Suprapubic skin (tissue), 4 donors: Measurements from ENCODE around the gene HDLBP. TPM values are rescaled to one million over a fixed set of nuclear protein-coding genes. Genes with fewer than 3 reads are reported as not detected.

Experiments
- DNase-seq, 2 donors: peaks; one replicate each; pipeline ENCODE4 v3.0.0-alpha.2; 2019; ENCODE audit warnings: low spot score in 2 of 2
- H3K27ac ChIP-seq: fragments of 200-600 bp; sonication (generic); one replicate; pipeline ENCODE4 v1.5.1; 2019
- H3K27me3 ChIP-seq: fragments of 200-600 bp; sonication (generic); one replicate; pipeline ENCODE4 v1.5.1; 2019
- H3K36me3 ChIP-seq: fragments of 200-600 bp; sonication (generic); one replicate; pipeline ENCODE4 v1.5.1; 2019
- H3K4me1 ChIP-seq: fragments of 200-600 bp; sonication (generic); one replicate; pipeline ENCODE4 v1.5.1; 2019
- H3K4me3 ChIP-seq: fragments of 200-600 bp; sonication (generic); one replicate; pipeline ENCODE4 v1.5.1; 2019; ENCODE audit warnings: mild to moderate bottlenecking
- H3K9me3 ChIP-seq: fragments of 200-600 bp; sonication (generic); one replicate; pipeline ENCODE4 v1.5.1; 2019
- CTCF ChIP-seq, 2 donors: fragments of 200-600 bp in 1 of 2; fragments of 450-650 bp in 1 of 2; sonication (generic) in 1 of 2; IDR thresholded peaks; one replicate each; pipeline ENCODE4 v1.5.1; 2016 to 2019; ENCODE audit warnings: antibody characterized with exemption in 2 of 2, mild to moderate bottlenecking in 1 of 2, moderate library complexity in 1 of 2
- EP300 ChIP-seq: sonication (generic); formaldehyde crosslinking; IDR thresholded peaks from one replicate; pipeline ENCODE4 v1.6.1; 2017; ENCODE audit warnings: antibody characterized with exemption
- POLR2A ChIP-seq, 2 donors: fragments of 450-650 bp; IDR thresholded peaks; one replicate each; pipeline ENCODE4 v1.6.1; 2017; ENCODE audit warnings: antibody characterized with exemption in 2 of 2, mild to moderate bottlenecking in 2 of 2, moderate library complexity in 2 of 2
- POLR2AphosphoS5 ChIP-seq, 3 donors: sonication (generic); formaldehyde crosslinking; IDR thresholded peaks; one replicate each; pipeline ENCODE4 v1.6.1; 2017; ENCODE audit warnings: antibody characterized with exemption in 3 of 3
- WGBS: methylation state at CpG from one replicate; pipeline ENCODE4 v1.1.5; 2018; 5-methylcytosine and 5-hydroxymethylcytosine counted together
- total RNA-seq, 4 donors: library from RNA; depleted of rRNA; stranded (reverse); fragments of >200 nt; gene quantifications; one replicate each; pipeline ENCODE4 v1.1.0, GENCODE V29; 2016

Gene HDLBP
- total RNA-seq, 4 donors from 2014 or later = 263 to 400 (median 287) TPM

- no peak overlapping the region for H3K4me3 ChIP-seq
- TF ChIP-seq POLR2AphosphoS5 (IDR thresholded peaks at IDR 0.05) (no peak), POLR2A (IDR thresholded peaks at IDR 0.05) (no peak), CTCF (IDR thresholded peaks at IDR 0.05) (no peak), EP300 (no peak)
- H3K27ac ChIP-seq = no peak overlapping the region
- H3K9me3 ChIP-seq = no peaks in the 10 kb centered on the region
- WGBS = no CpG with 5 or more reads among the region's 15 CpGs
- H3K4me1 ChIP-seq = no peaks in the 10 kb centered on the region
- DNase-seq = no peak
- H3K36me3 ChIP-seq = no peaks in the 10 kb centered on the region
- peaks cover 17% of the 10 kb centered on the region for H3K27me3 ChIP-seq
Measured at GRCh38 chr2:241189856-241190201, 125.6 kb downstream of the HDLBP start.

- no peaks in the 10 kb centered on the region for H3K9me3 ChIP-seq
- no peaks in the 10 kb centered on the region for H3K36me3 ChIP-seq
- no peak overlapping the region for H3K27ac ChIP-seq
- TF ChIP-seq EP300 (no peak), POLR2AphosphoS5 (IDR thresholded peaks at IDR 0.05) (no peak), POLR2A (IDR thresholded peaks at IDR 0.05) (no peak), CTCF (IDR thresholded peaks at IDR 0.05) (no peak)
- H3K4me1 ChIP-seq = no peaks in the 10 kb centered on the region
- DNase-seq = no peak
- WGBS = 90% methylated on average over 9 of the region's 32 CpGs
- H3K4me3 ChIP-seq = no peak overlapping the region
- peaks cover 17% of the 10 kb centered on the region for H3K27me3 ChIP-seq
Measured at GRCh38 chr2:241189093-241189855, 126.2 kb downstream of the HDLBP start.

GRCh38 chr2:241188361-241189092 lies 126.9 kb downstream of the HDLBP start, which contains the start of gene ANO7:
TSS of gene ANO7 (plus strand) at chr2:241188677. CDS start at chr2:241190064, 1,387 bp downstream.
- WGBS = 50% methylated on average over 1 of the region's 21 CpGs
- no peaks in the 10 kb centered on the region for H3K4me1 ChIP-seq
- no peak within 1 kb of the TSS for H3K4me3 ChIP-seq
- peaks cover 17% of the 10 kb centered on the region for H3K27me3 ChIP-seq
- TF ChIP-seq EP300 (no peak), CTCF (IDR thresholded peaks at IDR 0.05) (no peak), POLR2A (IDR thresholded peaks at IDR 0.05) (no peak), POLR2AphosphoS5 (IDR thresholded peaks at IDR 0.05) (no peak)
- no peaks in the 10 kb centered on the region for H3K9me3 ChIP-seq
- peaks cover 2% of the 10 kb centered on the region for H3K36me3 ChIP-seq
- H3K27ac ChIP-seq = no peak within 1 kb of the TSS
- DNase-seq = no peak

GRCh38 chr2:241187918-241188234 lies 127.6 kb downstream of the HDLBP start:
- DNase-seq = no peak
- Histone ChIP-seq H3K4me3 (no peak overlapping the region), H3K4me1 (no peaks in the 10 kb centered on the region), H3K27ac (no peak overlapping the region), H3K36me3 (peaks cover 9% of the 10 kb centered on the region), H3K9me3 (no peaks in the 10 kb centered on the region), H3K27me3 (peaks cover 17% of the 10 kb centered on the region)
- no peak for TF ChIP-seq EP300
- no peak for TF ChIP-seq POLR2AphosphoS5 (IDR thresholded peaks at IDR 0.05)
- no peak for TF ChIP-seq POLR2A (IDR thresholded peaks at IDR 0.05)
- TF ChIP-seq CTCF (IDR thresholded peaks at IDR 0.05) = no peak
- 47% methylated on average over 3 of the region's 4 CpGs for WGBS
